GM19372 (cell line): ENCODE measurements around the gene ITGA7.

Experiments
- ATAC-seq: cut with Tn5 transposase; IDR thresholded peaks from one replicate; pipeline ENCODE4 v1.9.1; 2021; ENCODE audit warnings: mild to moderate bottlenecking, low read depth, moderate library complexity; ENCODE audit not compliant: unreplicated experiment

Gene ITGA7

DNA sequence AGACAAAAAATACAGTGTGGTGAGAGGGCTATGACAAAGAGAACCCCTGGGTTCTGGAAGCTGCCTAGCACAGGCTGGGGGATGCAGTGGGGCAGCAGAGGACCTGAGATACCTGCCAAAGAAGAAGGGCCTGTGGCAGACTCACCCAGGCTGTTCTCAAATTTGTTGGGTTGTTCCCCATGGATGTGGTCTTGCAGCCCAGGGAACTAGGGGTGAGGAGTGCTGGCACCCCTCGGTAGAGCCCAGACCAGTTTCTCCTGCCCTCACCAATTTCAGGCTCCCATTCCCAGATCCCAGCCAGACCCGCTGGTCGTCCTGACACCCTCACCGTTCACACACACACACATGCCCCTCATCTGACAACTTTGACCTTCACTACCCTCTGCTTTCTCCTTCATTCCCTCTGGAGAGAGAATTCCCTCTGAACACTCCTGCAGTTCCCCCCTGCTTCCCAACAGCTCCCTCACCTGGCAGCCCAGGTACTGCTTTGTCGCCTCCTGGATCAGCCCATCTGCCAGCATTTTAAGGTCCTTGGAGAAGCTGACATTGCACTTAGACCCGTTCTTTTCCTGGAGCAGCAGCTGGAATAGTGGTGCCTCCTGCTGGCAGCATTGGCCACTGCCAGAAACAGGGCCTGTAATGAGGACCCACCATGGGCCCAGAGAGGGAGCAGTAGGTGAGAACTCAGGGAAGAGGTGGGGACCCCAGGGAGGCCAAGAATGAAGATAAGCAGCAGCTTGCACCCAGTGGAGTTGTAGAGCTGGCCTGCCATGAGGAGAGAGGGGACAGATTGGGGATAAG is 29.3 kb upstream of the ITGA7 start:
- no peak for ATAC-seq

DNA sequence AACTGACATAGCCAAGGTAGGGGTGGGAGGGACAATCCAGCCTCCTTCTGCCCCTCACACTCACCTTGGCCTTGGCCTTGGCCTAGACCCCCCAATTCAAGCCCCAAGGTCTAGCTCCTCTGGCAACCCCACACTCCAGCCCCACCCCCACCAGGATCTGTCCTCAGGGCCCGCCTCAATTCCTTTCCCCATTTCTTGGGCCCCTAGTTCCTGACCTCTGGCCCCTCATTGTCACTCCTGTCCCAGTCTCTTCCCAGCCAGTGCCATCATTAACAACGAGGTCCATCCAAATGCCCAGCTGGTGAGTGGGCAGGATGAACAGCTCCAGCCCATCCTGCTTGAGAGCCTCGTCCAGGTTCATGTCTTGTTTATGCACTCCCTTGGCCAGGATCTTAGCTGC is 28.4 kb upstream of the ITGA7 start:
- ATAC-seq = no peak

DNA sequence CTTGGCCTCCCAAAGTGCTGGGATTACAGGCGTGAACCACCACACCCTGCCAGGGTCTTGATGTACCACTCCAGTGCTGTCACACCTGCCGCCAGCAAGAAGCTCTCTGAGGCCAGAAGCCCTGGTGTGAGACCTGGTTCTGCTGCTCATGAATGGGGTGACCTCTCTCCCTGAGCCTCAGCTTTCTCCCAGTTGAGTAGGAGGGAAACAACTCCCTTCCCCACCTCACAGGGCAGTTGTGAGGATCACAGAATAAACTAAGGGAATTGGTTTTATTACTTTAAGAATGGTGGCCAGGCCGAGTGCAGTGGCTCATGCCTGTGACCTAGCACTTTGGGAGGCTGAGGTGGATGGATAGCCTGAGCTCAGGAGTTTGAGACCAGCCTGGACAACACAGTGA is 26.9 kb upstream of the ITGA7 start:
- ATAC-seq = no peak

DNA sequence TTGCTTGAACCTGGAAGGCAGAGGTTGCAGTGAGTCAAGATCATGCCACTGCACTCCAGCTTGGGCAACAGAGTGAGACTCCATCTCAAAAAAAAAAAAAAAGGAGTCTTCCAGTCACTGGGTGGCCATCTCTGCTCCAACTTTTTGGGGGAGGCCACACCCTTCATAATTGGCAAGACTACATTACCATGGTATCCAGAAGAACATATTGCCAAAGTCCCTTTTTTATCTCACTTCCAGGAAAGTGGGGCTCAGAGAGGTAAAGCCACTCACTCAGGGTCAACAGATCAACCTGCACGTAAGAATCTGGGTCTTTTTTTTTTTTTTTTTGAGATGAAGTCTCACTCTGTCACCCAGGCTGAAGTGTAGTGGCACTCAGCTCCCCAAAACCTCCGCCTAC is 26.2 kb upstream of the ITGA7 start:
- no peak for ATAC-seq

DNA sequence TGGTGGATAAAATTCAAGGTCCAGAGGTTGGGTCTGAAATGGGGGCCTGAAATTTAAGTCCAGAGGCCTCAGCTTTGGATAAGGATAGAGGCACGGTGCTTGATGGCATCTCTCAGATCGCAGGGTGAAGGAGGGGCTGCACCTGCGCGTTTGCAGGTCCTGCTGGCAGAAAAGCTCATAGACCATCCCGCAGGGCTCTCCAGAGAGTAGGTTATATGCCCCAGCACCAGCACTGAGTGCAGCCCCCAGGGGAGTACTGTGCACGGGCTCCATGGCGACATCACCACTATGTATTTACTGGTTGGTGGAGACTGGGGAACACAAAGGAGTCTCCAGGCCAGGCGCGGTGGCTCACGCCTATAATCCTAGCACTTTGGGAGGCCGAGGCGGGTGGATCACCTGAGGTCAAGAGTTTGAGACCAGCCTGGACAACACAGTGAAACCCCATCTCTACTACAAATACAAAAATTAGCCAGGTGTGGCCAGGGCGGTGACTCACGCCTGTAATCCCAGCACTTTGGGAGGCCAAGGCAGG is 25.4 kb upstream of the ITGA7 start:
- no peak for ATAC-seq

DNA sequence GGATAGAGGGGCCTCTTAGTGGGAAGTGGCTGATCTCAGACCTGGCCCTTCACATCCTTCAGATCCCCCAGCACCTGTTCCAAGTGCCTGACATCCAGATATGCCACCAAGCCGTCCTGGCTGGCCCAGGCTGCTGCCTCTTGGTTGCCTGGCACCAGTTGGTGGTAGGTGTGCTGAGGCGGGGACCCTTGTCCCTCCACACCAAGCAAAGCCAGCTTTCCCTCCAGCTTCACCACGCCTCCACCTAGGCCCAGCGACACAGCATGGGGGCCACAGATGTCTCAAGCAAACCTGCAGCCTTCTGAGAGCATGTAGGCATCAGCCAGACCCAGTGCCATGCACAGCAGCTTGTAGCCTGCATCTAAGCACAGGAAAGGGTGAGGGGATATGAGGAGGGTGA is 24.6 kb upstream of the ITGA7 start:
- ATAC-seq = no peak

DNA sequence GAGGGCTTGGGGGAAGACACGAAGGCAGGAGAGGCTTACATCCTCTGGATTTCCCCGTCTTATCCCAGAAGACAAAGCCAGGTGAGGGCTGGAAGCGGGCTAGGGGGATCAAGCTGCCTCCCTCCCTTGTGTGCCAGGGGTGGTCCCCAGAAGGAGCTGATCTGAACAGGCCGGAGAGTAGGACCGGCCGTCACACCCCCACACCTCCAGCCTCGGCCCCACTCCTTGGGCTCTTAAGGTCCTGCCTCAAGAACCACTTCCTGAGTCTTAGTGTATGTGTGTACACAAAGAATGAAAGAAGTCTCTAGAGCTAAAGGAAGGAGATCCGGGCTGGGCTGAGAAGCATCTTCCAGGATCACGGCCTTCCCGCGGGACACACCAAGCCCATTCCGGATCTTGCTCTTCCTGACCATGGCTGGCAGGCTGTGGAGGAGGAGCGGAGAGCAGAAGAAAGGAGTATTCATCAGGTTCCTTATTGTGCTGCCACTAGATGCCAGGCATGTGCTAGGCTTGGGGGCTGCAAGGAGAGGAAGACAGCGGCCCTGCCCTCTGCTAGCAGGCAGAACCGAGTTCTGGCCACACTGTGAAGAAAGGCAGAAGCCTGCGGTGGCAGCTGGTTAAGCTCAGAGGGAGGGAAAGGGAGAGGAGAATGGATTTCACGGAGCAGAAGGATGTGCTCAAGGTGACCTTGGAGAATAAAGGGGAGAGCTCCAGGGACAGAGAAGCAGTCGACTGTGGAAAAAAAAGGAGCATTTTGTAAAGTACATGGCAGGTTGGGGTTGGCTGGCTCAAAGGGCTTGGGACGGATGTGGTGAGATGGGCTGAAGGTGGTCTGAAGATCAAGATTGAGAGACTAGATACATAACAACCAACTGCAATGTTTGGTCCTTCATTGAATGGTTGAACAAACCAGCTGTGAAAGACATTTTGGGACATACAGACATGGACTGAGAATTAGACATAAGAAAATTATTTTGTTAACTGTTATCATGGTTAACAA is 22.4 kb upstream of the ITGA7 start:
- peak; percentile 38 for ATAC-seq

DNA sequence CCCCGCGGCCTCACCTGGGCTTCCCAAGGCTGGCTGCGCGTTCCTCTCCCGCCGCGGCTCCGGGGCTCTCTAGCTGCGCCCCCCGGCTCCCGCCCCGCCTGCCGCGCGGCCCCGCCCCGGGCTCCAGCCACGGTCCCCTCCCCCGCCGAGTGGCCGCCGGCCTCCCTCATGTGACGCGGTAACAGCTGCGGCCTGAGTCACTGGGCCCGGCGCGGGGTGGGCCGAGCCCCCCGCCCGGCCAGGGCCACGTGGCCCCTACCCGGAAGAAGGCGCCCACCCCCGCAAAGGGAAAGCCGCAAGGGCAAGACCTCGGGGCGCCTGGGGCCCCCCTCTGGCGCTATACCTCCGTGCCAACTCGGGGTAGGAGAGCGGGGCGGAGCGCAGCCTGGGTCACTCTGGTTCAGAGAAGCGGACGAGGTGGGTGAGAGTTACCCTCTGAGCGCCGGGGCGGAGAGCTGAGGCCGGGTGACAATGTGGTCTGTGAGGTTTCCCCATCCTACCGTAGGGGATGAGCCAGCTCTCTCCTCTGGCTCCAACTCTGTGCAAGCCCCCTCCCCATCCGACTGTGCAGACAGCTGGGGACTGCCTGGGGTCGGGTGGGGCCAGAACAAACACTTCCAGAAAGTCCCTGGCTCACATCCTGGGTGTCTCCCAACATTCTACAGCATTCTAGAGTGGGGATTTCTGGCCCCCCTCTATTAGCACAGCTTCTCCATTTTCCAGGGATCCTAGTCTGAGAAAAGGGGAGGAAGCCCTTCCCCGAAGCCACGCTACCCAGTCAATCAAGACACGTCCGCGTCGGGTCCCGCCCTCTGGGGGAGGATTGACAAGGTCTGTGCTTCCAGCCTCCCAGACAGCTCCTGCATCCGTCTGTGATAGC is 21.5 kb upstream of the ITGA7 start, which contains the start of gene CD63:
CD63 (minus strand) TSS at position 71 of the 880 bp plus-strand sequence. CDS start 668 bp downstream, outside the sequence.
- ATAC-seq = peak; percentile 65

DNA sequence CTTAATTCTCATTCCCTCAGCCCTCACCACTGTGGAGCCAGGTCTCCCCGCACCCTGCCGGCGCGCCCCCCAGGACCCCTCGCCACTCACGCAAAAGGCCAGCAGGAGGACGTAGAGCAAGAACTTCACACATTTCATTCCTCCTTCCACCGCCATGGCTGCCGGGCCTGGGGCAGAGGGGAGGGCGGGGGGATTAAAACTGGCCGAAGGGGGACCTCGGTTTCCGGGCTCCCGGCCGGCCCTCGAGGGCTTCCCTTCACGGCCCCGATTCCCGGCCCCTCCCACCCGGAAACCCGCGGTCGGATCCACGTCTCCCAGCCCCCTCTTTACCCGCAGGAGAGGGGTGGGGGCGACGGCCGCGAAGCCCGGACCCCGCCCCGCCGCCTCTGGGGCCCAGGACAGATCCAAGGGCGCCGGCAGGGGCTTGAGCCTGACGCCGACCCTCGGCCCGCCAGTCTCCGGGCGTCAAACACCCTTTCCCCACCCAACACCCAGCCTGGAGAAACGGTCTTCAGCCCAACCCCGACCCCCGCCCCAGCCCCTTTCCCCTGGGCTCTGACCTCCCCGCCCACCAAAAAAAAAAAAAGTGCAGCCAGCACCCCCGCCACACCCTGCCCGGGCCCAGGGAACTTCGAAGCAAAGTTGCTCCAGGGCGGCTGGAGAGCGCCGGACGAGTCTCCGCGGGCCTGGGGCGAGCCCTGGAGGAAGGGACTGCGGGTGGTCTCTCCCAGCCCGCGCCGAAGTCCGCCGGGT is 20.7 kb upstream of the ITGA7 start:
- ATAC-seq = peak; percentile 26

DNA sequence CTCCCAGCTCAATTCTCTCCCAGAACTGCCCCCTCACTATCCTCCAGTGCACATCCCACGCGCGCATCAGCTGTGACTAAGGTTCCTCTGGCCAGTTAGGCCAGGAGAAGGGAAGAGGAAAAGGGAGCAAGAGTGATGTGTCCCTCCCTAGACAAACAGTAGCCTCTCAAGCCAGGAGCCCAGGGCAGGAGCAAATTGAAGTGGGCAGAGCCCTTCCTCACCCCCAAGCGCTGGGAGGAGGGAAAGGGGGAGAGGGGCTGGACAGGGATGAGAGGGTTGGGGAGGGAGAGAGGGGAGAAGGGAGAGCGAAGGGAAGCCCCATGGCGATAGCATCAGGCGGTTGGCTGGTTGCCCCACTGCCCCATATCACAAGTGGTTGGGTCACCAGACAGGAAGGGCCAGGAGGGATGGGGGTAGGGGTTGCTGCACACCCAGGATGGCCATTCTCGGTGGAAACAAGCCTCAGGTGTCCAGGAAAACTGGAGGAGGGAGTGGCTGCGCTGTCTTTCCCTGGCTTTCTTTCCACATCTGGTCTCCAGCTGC is 20.0 kb upstream of the ITGA7 start:
- ATAC-seq = no peak

DNA sequence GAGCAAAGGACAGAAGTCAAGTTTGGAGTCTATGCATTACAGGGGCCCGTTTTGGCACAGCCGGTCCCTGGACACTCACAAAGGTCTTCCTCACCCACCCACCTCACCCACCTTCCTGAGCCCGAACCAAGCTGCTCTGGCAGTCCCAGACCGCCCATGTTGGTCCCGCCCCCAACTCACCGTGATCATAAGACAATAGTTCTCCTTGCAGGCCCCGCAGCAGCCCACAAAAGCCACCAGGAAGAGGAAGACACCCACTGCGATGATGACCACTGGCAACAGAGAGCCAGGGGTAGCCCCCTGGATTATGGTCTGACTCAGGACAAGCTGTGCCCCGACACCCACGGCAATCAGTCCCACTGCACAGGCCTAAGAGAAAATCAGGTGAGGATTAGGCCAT is 19.3 kb upstream of the ITGA7 start:
- ATAC-seq = no peak

DNA sequence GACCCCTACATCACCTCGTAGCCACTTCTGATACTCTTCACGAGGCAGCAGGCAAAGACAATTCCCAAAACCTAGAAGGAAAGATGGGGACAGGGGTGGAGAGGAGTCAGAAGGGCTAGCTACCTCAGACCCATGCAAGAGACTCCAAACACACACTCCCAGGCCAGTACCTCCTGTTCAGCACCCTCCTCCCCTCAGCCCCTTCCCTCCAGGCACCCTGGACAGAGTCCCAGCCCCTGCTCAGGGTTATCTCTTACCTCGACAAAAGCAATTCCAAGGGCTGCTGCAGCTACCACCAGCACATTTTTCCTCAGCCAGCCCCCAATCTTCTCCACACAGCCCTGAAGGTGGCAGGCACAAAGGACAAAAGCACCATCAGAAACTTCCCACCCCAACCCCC is 17.9 kb upstream of the ITGA7 start:
- no peak for ATAC-seq

DNA sequence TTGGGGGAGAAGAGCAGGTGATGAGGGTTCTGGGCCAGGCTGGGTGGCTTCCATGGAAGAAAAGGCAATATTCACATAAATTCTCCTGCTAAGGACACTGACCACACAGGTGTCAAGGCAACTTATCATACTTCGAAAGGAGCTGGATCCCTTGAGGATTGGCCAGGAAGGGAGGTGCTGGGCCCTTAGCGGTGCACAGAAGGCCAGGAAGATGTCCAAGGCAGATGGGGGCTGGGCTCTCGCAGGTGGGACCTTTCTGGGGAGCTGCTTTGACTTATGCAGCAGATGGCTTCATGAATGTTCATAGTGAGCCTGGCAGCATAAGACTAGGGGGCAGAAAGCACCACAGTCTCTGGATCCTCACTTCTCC is 17.2 kb upstream of the ITGA7 start:
- ATAC-seq = no peak

DNA sequence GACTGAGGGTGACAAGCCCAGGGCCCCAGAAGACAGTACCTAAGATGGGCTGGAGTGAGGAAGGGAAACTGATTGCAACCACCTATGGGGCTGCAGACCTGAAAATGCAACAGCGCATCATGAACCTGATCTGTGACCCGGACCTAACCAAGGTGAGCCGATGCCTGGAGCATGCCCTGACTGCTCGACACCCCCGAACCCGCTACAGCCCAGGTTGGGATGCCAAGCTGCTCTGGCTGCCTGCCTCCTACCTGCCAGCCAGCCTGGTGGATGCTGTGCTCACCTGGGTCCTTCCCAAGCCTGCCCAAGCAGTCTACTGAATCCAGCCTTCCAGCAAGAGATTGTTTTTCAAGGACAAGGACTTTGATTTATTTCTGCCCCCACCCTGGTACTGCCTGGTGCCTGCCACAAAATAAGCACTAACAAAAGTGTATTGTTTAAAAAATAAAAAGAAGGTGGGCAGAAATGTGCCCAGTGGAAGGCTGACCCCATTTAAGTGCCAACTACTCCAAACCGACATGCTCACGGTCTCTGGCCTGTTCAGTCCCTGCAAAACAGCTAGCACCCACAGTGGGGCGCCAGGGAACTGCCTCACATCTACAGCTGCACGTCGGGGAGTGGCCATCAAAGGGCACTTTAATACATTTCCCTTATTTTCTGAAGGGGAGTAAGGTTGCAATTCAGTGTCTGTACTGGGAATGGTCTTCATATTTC is 16.7 kb upstream of the ITGA7 start:
- ATAC-seq = no peak

DNA sequence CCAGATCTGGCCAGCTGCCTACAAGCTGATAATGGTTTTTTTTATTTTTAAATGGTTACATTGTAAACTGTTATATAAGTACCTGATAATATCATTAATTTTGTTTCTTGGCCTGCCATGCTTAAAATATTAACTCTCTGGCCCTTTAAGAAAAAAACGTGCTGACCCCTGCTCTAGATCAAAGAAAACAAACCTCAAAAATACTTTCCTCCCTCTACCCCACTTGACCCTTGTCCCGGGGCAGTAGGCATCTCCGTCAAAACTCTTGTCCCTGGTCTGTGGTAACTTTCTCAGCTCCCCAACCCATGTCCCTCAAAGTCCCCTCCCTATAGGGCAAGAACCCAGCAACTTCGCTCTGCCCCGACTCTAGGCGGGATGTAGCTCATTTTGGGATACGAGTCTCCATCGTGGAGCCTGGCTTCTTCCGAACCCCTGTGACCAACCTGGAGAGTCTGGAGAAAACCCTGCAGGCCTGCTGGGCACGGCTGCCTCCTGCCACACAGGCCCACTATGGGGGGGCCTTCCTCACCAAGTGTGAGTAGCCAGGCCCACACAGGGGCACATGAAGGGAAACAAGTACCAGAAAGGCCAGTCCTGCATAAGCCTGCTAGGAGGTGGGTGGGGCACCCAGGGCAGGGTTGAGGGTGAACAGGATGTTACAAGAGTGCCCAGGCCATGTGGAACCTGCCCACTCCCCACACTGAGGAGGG is 16.0 kb upstream of the ITGA7 start:
- ATAC-seq = no peak

DNA sequence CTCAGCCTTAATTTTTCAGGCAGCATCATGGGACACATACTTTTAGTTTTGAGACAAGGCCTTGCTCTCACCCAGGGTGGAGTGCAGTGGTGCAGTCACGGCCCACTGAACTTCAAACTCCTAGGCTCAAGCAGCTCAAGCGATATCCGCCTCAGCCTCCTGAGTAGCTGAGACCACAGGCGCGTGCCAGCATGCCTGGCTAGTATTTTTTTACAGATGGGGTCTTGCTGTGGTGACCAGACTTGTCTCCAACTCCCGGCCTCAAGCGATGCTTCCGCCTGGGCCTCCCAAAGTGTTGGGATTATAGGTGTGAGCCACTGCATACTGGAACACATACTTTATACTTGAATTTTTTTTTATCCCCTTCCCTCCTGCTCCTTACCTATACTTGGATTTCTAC is 15.2 kb upstream of the ITGA7 start:
- ATAC-seq = no peak

DNA sequence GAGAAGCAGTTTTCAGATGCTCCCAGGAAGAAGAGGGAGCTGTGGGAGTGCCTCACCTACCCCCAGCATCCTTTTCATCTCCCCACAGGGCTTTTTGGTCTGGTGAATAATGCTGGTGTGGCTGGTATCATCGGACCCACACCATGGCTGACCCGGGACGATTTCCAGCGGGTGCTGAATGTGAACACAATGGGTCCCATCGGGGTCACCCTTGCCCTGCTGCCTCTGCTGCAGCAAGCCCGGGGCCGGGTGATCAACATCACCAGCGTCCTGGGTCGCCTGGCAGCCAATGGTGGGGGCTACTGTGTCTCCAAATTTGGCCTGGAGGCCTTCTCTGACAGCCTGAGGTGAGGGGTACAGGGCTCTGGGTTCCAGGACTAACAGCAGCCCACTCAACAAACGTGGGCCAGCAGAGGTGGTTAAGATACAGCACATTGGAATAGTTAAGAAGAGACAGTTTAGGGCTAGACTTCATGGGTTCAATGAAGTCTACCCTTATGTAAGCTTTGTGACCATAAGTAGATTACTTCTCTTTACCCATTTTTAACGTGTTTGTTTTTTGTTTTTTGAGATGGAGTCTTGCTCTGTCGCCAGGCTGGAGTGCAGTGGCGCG is 14.0 kb upstream of the ITGA7 start:
- no peak for ATAC-seq
